ENCODE measurements around the gene XCL1. TPM values are rescaled to one million over a fixed set of nuclear protein-coding genes. Genes with fewer than 3 reads are reported as not detected.
"Not testable (repeated sequence)": the region's sequence is repeated elsewhere in the genome, so short reads cannot be mapped to it uniquely, and the experiment has no call there.

XCL1 gene
- total and polyA plus RNA-seq, 2 donors (not counting 3 experiments of a cell fraction or from before 2014, with no cell fraction given), result not detected

DNA sequence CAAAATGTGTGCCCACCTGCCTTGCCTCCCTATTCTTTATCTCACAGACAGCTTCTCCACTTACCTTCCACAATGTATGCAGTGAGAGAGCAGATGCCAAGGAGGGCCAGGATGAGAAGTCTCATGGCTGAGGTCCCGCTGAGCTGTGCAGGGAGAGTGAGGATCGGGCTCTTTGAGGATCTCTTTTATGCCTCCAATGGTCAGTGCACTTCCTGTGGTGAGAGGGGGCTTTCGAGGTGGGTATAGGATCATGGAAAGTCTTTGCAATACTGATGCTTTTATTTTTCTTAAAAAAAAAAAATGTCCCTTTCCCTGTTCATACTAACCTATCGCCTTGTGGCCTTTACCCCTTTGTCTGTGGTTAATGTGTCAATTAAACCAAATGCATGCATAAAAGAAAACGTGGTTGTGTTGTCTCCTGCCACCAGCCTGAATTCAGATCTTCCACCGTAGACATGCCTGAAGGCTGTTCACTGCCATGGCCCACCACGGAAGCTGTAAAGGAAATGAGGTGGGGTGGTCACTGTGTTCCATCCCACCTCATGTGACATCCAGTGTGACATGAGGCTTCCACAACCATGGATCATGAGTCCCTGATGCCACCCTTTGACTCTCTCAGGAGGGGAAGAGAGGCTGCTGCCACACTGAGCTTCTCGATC is 32.4 kb upstream of the XCL1 start, which contains the start of gene XCL2:
TSS of gene XCL2 (minus strand) at position 158 of the 659 bp plus-strand sequence. CDS start at position 125, 33 bp downstream.
- H3K4me3 ChIP-seq (replicated peaks in 1 of 3; ENCODE audit: insufficient read depth in 1 of 3, low read depth in 1 of 3, low read length in 3 of 3); CTCF ChIA-PET; H3K9me3 ChIP-seq (replicated peaks; ENCODE audit: control insufficient read depth, insufficient read depth, low read length); H3K27ac ChIP-seq (ENCODE audit: insufficient read depth, low read depth, low read length); H3K27me3 ChIP-seq (ENCODE audit: control insufficient read depth in 2 of 2, insufficient read depth in 2 of 2, low read length in 2 of 2); H3K36me3 ChIP-seq (ENCODE audit: control insufficient read depth in 2 of 2, extremely low read depth in 1 of 2, insufficient read depth in 2 of 2, low read length in 2 of 2); dilution Hi-C loops (cut with MboI; ENCODE audit: extremely low pct_ligation_motif_present, low sequenced_read_pairs); H3K9ac ChIP-seq (replicated peaks; ENCODE audit: extremely low read depth, insufficient read depth, low read length); H3K9me1 ChIP-seq (replicated peaks; ENCODE audit: control insufficient read depth, extremely low read depth, insufficient read depth, low read length); DNase-seq (ENCODE audit: low read depth, low spot score); POLR2A ChIA-PET; BruUV-seq (replicated peaks); intact Hi-C loops (cut with micrococcal nuclease); FAIRE-seq; H3K4me2 ChIP-seq (ENCODE audit: insufficient read depth, low read length); H4K20me1 ChIP-seq (replicated peaks; ENCODE audit: control insufficient read depth, extremely low read depth, insufficient read depth, low read length); H3K79me2 ChIP-seq (ENCODE audit: control insufficient read depth, insufficient read depth, low read length); H2AFZ ChIP-seq (ENCODE audit: low read depth, low read length); H3K4me1 ChIP-seq (ENCODE audit: control insufficient read depth, extremely low read depth, insufficient read depth, low read length): not testable (repeated sequence)

DNA sequence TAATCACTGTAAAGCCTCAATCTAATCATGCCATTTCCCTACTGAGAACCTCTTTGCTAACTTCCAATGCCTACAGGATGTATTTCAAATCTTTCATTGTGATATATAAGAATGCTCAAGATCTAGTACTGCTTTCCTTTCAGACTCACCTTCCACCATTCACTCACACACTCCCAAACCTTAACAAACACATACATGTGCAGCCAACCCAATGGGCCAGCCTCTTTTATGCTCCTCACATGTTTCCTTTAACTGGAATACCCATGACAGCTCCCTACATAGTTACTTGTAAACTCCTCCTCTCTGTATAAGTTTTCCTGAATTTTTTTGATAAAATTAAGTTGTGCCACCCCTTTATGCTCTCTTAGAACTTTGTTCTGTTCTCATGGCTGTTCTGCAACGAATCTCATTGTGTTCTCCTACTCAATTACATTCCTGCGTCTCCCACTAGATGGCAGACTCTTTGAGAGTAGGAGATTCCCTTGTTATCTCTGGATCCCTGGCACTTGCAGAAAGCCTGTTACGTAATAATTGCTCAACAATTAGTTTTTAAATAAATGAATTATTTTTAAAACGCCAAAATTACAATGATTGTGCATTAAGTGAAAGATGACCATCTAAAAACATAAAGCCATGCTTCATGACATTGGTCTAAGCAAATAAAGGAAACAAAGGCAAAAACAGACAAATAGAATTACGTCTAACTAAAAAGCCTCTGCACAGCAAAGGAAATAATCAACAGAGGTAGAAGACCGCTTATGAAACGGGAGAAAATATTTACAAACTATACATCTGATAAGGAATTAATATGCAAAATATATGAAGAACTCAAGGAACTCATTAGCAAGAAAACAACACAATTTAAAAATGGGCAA is 30.5 kb upstream of the XCL1 start:
- FAIRE-seq, result peak; percentile 28
- TF ChIP-seq, protein P1, sequence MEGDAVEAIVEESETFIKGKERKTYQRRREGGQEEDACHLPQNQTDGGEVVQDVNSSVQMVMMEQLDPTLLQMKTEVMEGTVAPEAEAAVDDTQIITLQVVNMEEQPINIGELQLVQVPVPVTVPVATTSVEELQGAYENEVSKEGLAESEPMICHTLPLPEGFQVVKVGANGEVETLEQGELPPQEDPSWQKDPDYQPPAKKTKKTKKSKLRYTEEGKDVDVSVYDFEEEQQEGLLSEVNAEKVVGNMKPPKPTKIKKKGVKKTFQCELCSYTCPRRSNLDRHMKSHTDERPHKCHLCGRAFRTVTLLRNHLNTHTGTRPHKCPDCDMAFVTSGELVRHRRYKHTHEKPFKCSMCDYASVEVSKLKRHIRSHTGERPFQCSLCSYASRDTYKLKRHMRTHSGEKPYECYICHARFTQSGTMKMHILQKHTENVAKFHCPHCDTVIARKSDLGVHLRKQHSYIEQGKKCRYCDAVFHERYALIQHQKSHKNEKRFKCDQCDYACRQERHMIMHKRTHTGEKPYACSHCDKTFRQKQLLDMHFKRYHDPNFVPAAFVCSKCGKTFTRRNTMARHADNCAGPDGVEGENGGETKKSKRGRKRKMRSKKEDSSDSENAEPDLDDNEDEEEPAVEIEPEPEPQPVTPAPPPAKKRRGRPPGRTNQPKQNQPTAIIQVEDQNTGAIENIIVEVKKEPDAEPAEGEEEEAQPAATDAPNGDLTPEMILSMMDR (IDR thresholded peaks at IDR 0.05; ENCODE audit: extremely low read depth in 1 of 2, insufficient read depth in 1 of 2, low read depth in 1 of 2, low read length in 2 of 2), result peak in 1 of 2 donors; percentile 19

DNA sequence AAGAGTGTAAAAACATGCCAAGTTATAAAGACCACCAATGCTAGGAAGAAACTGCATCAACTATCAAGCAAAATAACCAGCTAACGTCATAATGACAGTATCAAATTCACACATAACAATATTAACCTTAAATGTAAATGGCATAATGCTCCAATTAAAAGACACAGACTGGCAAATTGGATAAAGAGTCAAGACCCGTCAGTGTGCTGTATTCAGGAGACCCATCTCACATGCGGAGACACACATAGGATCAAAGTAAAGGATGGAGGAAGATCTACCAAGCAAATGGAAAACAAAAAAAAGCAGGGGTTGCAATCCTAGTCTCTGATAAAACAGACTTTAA is 29.9 kb upstream of the XCL1 start:
- intact Hi-C loops (cut with micrococcal nuclease); BruUV-seq (replicated peaks); H3K27ac ChIP-seq (ENCODE audit: insufficient read depth, low read depth, low read length); FAIRE-seq; H3K9me1 ChIP-seq (replicated peaks; ENCODE audit: control insufficient read depth, extremely low read depth, insufficient read depth, low read length); H3K9me3 ChIP-seq (replicated peaks; ENCODE audit: control insufficient read depth, insufficient read depth, low read length); H3K79me2 ChIP-seq (ENCODE audit: control insufficient read depth, insufficient read depth, low read length); POLR2A ChIA-PET; CTCF ChIA-PET; H2AFZ ChIP-seq (ENCODE audit: low read depth, low read length); H3K4me1 ChIP-seq (ENCODE audit: control insufficient read depth, extremely low read depth, insufficient read depth, low read length); DNase-seq (ENCODE audit: low read depth, low spot score); H3K9ac ChIP-seq (replicated peaks; ENCODE audit: extremely low read depth, insufficient read depth, low read length); H3K27me3 ChIP-seq (ENCODE audit: control insufficient read depth in 2 of 2, insufficient read depth in 2 of 2, low read length in 2 of 2); dilution Hi-C loops (cut with MboI; ENCODE audit: extremely low pct_ligation_motif_present, low sequenced_read_pairs); H3K4me3 ChIP-seq (replicated peaks in 1 of 3; ENCODE audit: insufficient read depth in 1 of 3, low read depth in 1 of 3, low read length in 3 of 3); H3K4me2 ChIP-seq (ENCODE audit: insufficient read depth, low read length); H4K20me1 ChIP-seq (replicated peaks; ENCODE audit: control insufficient read depth, extremely low read depth, insufficient read depth, low read length); H3K36me3 ChIP-seq (ENCODE audit: control insufficient read depth in 2 of 2, extremely low read depth in 1 of 2, insufficient read depth in 2 of 2, low read length in 2 of 2): not testable (repeated sequence)

More for the DNA sequence above, 30.5 kb upstream of the XCL1 start:
- H3K4me2 ChIP-seq (ENCODE audit: insufficient read depth, low read length); H3K79me2 ChIP-seq (ENCODE audit: control insufficient read depth, insufficient read depth, low read length); H3K9me1 ChIP-seq (replicated peaks; ENCODE audit: control insufficient read depth, extremely low read depth, insufficient read depth, low read length); H3K9me3 ChIP-seq (replicated peaks; ENCODE audit: control insufficient read depth, insufficient read depth, low read length); POLR2A ChIA-PET; dilution Hi-C loops (cut with MboI; ENCODE audit: extremely low pct_ligation_motif_present, low sequenced_read_pairs); intact Hi-C loops (cut with micrococcal nuclease); H3K4me1 ChIP-seq (ENCODE audit: control insufficient read depth, extremely low read depth, insufficient read depth, low read length); BruUV-seq (replicated peaks); H2AFZ ChIP-seq (ENCODE audit: low read depth, low read length); H3K27ac ChIP-seq (ENCODE audit: insufficient read depth, low read depth, low read length); H3K4me3 ChIP-seq (replicated peaks in 1 of 3; ENCODE audit: insufficient read depth in 1 of 3, low read depth in 1 of 3, low read length in 3 of 3); H3K27me3 ChIP-seq (ENCODE audit: control insufficient read depth in 2 of 2, insufficient read depth in 2 of 2, low read length in 2 of 2); CTCF ChIA-PET; H3K9ac ChIP-seq (replicated peaks; ENCODE audit: extremely low read depth, insufficient read depth, low read length); H4K20me1 ChIP-seq (replicated peaks; ENCODE audit: control insufficient read depth, extremely low read depth, insufficient read depth, low read length); H3K36me3 ChIP-seq (ENCODE audit: control insufficient read depth in 2 of 2, extremely low read depth in 1 of 2, insufficient read depth in 2 of 2, low read length in 2 of 2): not testable (repeated sequence)
- peak; percentile 8 for DNase-seq (ENCODE audit: low read depth, low spot score)

All from endothelial cell of umbilical vein (primary cell).